HCEC 1CT (cell line): Measurements from ENCODE around the gene CCDC63.
A peak's percentile ranks its signal among the peaks of the same experiment; 100 is the strongest.

Experiments used
- DNase-seq: peaks from one replicate; pipeline ENCODE4 v3.0.0-alpha.2; 2017

The CCDC63 gene

GRCh38 chr12:110846615-110847566, at the start of gene CCDC63:
CCDC63 (plus strand) TSS chr12:110846987; CDS start chr12:110852955, 5,968 bp downstream.
- DNase-seq, result no peak

- DNase-seq, result peak; percentile 2
These were observed 48.3 kb upstream of the CCDC63 start for GRCh38 chr12:110798461-110798860.

GRCh38 chr12:110802489-110802888, 44.3 kb upstream of the CCDC63 start:
- DNase-seq, result no peak

- DNase-seq, result no peak
These were observed 42.4 kb upstream of the CCDC63 start for GRCh38 chr12:110804406-110804805.

- no peak for DNase-seq
These were observed 39.1 kb upstream of the CCDC63 start for GRCh38 chr12:110807640-110808039.

- no peak for DNase-seq
These were observed 37.6 kb upstream of the CCDC63 start for GRCh38 chr12:110809149-110809548.

- no peak for DNase-seq
These were observed 34.8 kb upstream of the CCDC63 start for GRCh38 chr12:110811972-110812371.

GRCh38 chr12:110813285-110813684, 33.5 kb upstream of the CCDC63 start:
- no peak for DNase-seq

GRCh38 chr12:110813756-110814155, 33.0 kb upstream of the CCDC63 start:
- DNase-seq, result no peak

GRCh38 chr12:110816248-110816647, 30.5 kb upstream of the CCDC63 start:
- DNase-seq, result no peak

GRCh38 chr12:110816779-110817178, 30.0 kb upstream of the CCDC63 start:
- no peak for DNase-seq

GRCh38 chr12:110818511-110818910, 28.3 kb upstream of the CCDC63 start:
- DNase-seq, result no peak

GRCh38 chr12:110819150-110819549, 27.6 kb upstream of the CCDC63 start:
- no peak for DNase-seq

GRCh38 chr12:110819646-110820045, 27.1 kb upstream of the CCDC63 start:
- DNase-seq, result no peak

GRCh38 chr12:110821917-110822316, 24.9 kb upstream of the CCDC63 start:
- DNase-seq, result no peak

GRCh38 chr12:110822821-110823415, 23.9 kb upstream of the CCDC63 start:
- no peak for DNase-seq

- DNase-seq, result no peak
These were observed 22.4 kb upstream of the CCDC63 start for GRCh38 chr12:110824342-110824741.

GRCh38 chr12:110825530-110825929, 21.3 kb upstream of the CCDC63 start:
- DNase-seq, result no peak

GRCh38 chr12:110826592-110827200, 20.1 kb upstream of the CCDC63 start:
- peak; percentile 73 for DNase-seq

GRCh38 chr12:110829308-110829707, 17.5 kb upstream of the CCDC63 start:
- DNase-seq, result no peak

- DNase-seq, result no peak
These were observed 10.5 kb upstream of the CCDC63 start for GRCh38 chr12:110836291-110836690.

GRCh38 chr12:110841007-110841406, 5.8 kb upstream of the CCDC63 start:
- no peak for DNase-seq

GRCh38 chr12:110844131-110844530, 2.7 kb upstream of the CCDC63 start:
- no peak for DNase-seq
